Astrocyte (in vitro differentiated cells and primary cell): ENCODE measurements around the gene DOCK1.

ENCODE experiments used
- CTCF ChIP-seq: IDR thresholded peaks from 2 replicates; pipeline ENCODE4 v1.5.1; 2011; ENCODE audit warnings: low read depth, mild to moderate bottlenecking, inconsistent platforms, low read length, moderate library complexity; ENCODE audit not compliant: insufficient read depth
- EZH2 ChIP-seq: IDR thresholded peaks from 2 replicates; pipeline ENCODE4 v1.6.1; 2012; ENCODE audit warnings: mild to moderate bottlenecking, low read length, inconsistent platforms; ENCODE audit not compliant: insufficient read depth

GRCh38 chr10:127442220-127442525 lies 536.9 kb downstream of the DOCK1 start:
- TF ChIP-seq EZH2 = no peak
- TF ChIP-seq CTCF = no peak
